ENCODE results near the gene CLEC19A. TPM values are rescaled to one million over a fixed set of nuclear protein-coding genes. Genes with fewer than 3 reads are reported as not detected.

Gene CLEC19A
- not detected for polyA plus RNA-seq (2013, experiment 1 of 2; ENCODE audit: insufficient read length)
- not detected for polyA plus RNA-seq (2013, experiment 2 of 2; ENCODE audit: insufficient read length)

DNA sequence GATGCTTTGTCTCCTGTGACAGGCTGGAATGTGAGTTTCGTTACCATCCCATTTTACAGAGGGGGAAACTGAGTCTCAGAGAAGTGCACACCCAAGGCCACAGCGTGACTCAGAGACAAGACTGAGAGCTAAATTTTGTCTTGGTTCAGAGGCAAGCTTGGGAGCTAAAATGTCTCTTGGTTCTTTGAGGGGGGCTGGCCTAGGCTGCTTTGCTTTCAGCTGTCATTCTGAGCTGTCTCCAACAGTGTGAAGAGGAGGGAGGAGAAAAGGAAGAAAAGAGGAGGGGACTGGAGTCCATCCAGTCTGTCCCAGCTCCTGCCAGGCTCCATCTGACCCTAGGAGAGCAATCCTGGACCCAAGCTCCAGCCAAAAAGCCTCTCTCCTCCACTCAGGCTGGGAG is at the start of gene CLEC19A:
TSS of gene CLEC19A (plus strand) at position 301 of the 400 bp plus-strand sequence. CDS start 121 bp downstream, outside the sequence.
- no peak for DNase-seq

GRCh38 chr16:19235886-19236285 is 49.6 kb upstream of the CLEC19A start:
- no peak for DNase-seq

DNA sequence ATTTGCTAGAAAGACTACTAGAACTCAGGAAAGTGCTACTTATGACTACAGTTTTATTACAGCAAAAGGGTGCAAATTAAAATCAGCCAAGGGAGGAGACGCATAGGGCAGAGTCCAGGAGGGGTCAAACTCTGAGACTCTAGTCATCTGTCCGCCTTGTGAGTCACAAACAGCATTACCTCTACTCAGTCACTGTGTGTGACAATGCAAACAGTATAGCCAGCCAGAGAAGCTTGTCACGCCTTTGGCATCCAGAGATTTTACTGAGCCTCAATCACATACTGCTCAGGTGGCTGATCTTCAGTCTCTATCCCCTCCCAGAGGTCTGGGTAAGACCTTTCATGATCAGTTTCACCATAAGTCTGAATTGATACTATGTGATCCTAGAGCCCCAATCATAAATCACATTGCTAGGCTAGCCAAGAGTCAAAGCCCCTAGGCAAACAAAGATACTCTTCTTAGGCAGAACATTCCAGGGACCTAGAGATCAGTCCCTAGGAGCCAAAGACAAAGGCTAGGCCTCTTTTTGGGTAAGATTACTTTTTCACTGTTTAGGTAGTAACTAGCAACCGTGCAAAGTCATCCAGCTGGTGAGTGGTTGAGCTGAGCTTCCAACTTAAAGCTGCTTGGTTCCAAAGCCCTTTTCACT is 48.8 kb upstream of the CLEC19A start:
- DNase-seq, result no peak

DNA sequence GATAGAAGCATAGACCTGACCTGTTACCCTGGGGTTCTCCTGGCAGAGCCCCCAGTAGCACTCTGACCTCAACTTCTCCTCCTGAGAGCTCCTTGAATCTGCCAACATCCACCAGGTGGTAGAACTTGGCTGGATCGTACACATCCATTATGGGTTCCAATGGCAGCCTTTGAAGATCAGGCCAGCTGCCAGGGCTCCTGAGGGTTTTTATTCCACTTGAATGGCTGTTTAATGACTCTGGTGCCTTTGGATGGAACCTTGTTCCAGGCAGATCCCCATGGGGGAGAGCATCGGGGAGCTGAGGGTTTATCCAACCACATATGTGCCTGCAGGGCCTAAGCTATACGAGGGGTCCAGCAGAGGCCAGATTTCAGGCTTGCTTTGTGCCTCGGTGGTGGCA is 47.1 kb upstream of the CLEC19A start:
- DNase-seq, result no peak

DNA sequence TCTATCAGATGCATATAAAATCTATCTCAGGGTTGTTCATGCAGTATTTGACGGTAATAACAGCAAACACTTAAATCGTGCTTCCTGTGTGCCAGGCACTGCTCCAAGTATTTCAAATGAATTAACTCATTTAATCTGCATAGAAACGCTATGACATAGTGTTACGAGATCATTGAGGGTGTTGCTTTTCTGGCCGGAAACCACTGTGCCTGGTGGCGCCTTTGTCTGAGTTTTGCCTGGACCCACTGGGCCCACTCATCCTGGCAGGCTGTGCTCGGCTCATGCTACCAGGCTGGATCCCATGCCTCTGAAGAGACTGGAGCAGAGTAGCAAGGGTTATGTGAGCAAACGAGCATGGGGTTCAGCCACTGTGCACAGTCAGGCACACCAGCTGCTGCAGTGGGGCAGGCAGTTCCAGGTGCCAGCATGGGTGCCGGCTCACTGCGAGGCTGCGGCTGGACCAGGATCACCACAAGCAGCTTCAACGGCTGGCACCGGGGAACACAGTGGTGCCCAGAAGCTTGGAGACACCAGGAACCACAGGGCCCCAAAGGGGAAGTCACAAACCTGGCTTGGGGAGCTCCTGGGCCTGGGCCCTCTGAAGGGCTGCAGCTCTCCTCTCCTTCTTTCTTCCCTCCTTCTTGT is 45.9 kb upstream of the CLEC19A start:
- DNase-seq, result no peak

- DNase-seq, result no peak
Observed at GRCh38 chr16:19240494-19240893, 45.0 kb upstream of the CLEC19A start.

DNA sequence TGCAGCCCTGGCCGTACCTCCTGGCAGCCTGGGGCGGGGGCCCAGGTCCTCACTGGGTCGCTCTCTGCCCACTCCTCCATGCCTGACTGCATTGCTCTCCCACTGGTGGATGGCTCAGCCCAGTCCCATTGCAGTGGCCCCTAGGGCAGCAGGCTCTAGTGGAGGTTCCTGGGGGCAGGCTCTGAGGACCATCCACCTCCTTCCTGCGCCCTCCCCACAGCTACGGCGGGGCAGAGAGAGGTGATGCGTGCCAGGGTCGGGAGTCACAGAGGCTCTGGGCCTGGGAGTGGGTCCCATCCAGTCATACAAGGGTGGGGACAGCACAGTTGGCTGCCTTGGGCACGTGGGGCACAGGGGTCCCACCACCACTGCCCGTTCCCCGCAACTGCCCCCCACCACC is 44.0 kb upstream of the CLEC19A start:
- DNase-seq, result no peak

DNA sequence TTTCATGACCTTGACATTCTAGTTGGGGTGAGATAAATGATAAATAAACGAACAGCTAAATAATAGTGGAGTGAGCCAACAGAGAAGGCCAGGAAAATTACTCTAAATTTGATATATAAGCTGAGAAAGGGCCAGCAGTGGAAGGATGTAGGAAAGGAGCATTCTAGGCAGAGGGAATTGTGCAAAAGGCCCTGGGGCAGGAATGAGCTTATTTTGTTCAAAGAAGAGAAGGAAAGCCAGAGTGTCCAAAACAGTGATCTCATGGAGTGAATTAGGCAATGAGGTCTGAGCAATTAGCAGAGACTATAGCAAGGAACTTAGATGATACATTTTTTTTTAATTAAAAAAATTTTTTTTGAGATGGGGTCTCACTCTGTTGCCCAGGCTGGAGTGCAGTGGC is 43.3 kb upstream of the CLEC19A start:
- DNase-seq, result no peak

DNA sequence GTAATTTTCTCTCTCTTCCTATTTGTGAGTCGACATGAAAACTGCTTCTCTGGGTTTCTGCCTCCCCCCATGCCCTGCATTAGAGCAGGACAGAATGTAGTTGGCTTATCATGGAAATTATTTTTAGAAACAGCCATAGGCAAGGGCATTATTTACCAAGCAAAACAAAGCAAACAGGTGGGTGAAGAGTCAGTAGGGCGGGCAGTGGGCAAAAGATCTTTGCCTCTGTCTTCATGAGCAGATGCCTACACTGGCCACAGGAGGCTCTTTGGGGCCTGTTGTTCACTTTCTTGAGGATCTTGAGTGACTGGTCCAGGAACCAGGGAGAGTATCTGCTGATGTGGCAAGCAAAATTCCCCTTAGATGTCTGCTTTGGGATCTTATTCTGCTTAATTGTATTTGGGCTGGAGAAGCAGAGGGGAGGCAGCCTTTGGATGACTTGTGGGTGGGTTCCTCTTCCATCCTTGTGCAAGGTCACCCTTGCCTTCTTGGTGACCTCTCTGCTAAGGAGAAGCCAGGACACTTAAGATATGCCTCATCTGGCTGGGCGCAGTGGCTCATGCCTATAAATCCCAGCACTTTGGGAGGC is 42.5 kb upstream of the CLEC19A start:
- DNase-seq, result no peak

DNA sequence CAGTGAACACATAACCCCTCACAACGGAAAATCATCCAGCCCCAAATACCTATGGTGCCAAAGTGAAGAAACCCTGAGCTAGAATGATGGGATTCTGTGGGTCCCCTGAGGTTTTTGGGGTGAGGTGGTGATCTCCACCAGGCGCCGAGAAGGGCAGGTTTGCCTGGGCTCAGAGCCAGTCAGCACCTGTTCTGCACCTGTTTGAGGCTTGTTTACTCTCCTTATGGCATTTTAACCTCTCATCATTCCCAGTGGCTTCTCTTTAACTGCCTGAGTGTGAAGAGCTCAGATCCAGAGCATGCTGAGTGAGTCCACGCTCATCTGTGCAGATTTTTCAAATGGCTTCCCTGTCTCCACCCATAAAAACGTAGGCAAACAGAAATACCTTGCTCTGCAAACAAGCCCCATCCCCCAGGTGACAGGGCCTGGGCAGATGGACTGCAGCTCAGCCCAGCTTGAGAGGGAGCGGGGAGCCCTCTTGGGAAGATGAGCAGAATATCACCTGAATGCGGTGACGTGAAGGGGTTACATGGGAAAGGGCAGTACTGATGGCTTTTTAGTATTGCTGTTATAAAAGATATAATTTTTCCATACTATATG is 40.1 kb upstream of the CLEC19A start:
- no peak for DNase-seq

- DNase-seq, result no peak
Observed at GRCh38 chr16:19252904-19253303, 32.6 kb upstream of the CLEC19A start.

GRCh38 chr16:19254611-19255010 is 30.9 kb upstream of the CLEC19A start:
- DNase-seq, result no peak

GRCh38 chr16:19264123-19264673 is 21.3 kb upstream of the CLEC19A start:
- DNase-seq, result no peak

DNA sequence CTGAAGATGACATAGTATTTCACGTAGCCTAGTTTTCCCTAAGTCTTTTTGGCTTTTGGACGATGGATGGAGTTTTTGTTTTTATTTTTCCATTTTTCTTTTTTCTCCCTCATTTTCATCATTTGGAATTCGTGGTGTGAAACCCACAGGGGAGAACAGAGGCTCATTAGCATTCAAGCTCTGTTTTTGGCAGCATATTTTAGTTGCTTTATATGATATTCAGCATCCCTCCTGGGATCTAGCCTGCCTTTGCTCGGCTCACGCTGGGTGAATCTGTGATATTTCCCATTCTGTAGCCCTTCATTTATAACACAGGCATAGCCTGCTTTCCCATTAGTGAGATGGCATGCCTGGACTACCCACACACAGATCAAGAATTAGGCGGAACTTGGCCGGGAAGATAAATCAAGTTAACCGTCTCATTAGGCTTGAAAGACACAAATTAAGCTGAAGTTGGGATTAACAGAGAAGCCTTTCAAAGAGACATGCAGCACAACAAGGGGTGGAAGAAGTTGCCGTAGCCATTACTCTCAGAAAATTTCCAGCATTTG is 20.1 kb upstream of the CLEC19A start:
- DNase-seq, result no peak

DNA sequence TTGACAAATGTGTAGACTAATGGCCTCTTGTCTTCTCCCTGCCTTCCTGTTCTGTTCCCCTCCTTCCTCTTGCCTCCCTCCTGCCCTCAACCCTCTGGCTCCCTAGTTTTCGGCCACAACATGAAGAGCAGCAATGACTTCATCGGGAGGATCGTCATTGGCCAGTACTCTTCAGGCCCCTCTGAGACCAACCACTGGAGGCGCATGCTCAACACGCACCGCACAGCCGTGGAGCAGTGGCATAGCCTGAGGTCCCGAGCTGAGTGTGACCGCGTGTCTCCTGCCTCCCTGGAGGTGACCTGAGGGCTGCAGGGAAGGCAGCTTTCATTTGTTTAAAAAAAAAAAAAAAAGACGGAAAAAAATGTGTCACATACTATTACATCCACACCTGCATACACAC is 18.8 kb upstream of the CLEC19A start:
- no peak for DNase-seq

DNA sequence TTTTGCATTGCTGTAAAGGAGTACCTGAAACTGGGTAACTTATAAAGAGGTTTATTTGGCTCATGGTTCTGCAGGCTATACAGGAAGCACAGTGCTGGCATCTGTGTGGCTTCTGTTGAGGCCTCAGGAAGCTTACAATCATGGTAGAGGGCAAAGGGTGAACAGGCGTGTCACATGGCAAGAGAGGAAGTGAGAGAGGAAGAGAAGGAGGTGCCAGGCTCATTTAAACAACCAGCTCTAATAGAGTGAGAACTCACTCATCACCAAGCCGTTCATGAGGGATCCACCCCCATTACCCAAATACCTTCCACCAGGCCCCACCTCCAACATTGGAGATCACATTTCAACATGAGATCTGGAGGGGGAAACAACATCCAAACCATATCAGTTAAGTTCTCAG is 16.4 kb upstream of the CLEC19A start:
- no peak for DNase-seq

DNA sequence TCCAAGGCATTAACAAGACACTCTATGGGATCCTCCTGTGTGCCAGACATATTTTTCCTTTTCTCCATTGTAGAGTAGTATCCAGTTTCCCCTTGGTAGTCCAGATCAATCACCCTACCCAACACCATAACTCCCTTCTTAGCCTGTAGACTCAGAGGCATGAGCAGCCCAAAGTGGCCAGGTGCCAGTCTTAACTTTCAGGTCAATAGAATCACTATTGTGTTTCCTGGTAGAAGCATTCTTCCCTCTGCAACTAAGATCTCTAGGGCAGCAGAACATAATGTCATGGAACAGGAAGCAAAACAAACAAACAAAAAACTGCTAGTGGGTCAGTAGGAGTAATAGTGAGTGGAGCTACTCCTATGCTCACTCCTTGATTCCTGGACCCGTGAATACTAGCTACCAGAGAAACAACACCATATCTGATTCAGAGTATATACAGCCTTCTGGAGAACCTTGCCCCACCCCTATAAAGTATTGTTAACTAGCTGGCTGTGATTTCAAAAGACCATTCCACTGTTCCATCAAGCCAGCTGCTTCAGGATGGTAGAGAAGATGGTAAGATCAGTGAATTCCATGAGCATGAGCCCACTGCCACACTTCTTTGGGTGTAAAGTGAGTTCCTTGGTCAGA is 11.2 kb upstream of the CLEC19A start:
- DNase-seq, result no peak

DNA sequence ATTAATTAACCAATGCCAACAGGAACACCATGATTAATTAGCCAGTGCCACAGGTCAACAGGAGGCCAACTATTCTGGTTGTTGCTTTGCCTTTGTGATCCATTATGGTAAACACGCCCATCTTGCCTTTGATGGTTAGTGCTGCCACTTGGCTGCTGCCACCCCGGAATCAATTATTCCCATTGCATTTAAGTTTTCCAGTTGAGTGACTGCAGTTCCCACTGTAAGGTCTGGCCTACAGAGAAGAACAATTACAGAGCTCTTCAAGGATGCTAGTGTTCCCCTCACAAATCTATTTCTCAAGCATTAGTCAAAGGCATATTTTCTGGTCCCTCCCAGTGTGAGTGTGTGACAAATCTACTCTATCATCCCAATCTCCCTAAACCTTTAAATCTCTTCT is 7.1 kb upstream of the CLEC19A start:
- no peak for DNase-seq

DNA sequence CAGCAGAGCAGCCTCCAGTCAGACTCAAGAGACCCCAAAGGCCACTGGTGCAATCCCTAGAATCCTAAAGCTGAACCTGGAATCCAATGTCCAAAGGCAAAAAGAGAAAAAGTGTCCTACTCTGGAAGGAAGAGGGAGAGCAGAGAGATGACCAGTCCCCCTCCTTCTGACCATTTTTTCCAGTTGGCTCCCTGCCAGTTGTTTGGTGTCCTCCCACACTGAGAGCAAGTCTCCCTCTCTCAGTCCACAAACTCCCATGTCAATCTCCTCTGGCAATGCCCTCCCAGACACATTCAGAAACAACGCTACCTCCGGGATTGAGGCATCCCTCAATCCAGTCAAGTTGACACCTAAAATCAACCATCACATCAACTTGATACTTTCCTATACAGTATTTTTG is 4.3 kb upstream of the CLEC19A start:
- DNase-seq, result no peak

- DNase-seq, result no peak
Observed at GRCh38 chr16:19282101-19282500, 3.4 kb upstream of the CLEC19A start.

GRCh38 chr16:19283637-19284036 is 1.9 kb upstream of the CLEC19A start:
- no peak for DNase-seq

- no peak for DNase-seq
Observed at GRCh38 chr16:19284207-19284606, 1.3 kb upstream of the CLEC19A start.

- DNase-seq, result no peak
Observed at GRCh38 chr16:19286827-19287226, 1.3 kb downstream of the CLEC19A start.

Measured in fibroblast of skin of scalp (primary cell).